GM20000 (cell line): Measurements from ENCODE around the gene BIRC7.

Experiments
- DNase-seq: peaks from one replicate; pipeline ENCODE4 v3.0.0; 2012; ENCODE audit warnings: low spot score
- TF ChIP-seq, protein P1 (sequence below): IDR thresholded peaks from 2 replicates; pipeline ENCODE4 v1.5.1; 2012; ENCODE audit warnings: mild to moderate bottlenecking, control low read depth; ENCODE audit errors: extremely low read depth, missing control alignments

Gene BIRC7

DNA sequence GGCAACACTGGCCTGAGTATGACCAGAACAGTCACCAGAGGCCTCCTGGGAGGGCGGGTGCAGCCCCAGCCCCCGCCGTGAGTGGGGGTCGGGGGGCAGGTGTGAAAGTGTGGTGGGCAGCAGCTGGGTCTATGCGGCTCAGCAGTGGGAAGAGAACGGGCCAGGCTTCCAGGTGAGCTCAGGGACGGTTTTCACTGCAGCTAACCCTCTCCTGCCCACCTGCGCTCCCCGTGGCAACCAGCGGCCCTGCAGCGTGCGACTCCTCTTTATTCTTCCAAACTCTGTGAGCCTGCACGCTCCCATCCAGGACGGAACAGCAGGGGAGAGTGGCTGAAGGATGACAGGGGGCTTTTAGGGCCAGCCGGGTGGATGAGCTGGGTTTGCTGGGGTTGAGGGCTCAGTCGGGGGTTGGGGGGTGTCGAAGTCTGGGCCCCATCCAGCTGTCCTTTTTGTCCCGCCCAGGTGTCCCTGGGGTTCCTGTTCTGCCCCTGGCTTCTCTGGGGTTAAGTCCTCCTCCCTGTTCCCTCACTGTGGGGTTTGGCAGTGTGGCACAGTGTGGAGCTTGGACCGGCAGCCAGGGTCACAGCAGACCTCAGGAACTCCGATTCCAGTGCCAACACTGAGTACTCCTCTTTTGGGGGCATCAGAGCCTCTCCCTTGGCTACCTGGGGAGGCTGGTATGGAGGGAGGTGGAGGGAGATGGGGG, 859 bp upstream of the BIRC7 start:
- TF ChIP-seq, protein P1, sequence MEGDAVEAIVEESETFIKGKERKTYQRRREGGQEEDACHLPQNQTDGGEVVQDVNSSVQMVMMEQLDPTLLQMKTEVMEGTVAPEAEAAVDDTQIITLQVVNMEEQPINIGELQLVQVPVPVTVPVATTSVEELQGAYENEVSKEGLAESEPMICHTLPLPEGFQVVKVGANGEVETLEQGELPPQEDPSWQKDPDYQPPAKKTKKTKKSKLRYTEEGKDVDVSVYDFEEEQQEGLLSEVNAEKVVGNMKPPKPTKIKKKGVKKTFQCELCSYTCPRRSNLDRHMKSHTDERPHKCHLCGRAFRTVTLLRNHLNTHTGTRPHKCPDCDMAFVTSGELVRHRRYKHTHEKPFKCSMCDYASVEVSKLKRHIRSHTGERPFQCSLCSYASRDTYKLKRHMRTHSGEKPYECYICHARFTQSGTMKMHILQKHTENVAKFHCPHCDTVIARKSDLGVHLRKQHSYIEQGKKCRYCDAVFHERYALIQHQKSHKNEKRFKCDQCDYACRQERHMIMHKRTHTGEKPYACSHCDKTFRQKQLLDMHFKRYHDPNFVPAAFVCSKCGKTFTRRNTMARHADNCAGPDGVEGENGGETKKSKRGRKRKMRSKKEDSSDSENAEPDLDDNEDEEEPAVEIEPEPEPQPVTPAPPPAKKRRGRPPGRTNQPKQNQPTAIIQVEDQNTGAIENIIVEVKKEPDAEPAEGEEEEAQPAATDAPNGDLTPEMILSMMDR, result peak; percentile 37
- peak; percentile 62 for DNase-seq

DNA sequence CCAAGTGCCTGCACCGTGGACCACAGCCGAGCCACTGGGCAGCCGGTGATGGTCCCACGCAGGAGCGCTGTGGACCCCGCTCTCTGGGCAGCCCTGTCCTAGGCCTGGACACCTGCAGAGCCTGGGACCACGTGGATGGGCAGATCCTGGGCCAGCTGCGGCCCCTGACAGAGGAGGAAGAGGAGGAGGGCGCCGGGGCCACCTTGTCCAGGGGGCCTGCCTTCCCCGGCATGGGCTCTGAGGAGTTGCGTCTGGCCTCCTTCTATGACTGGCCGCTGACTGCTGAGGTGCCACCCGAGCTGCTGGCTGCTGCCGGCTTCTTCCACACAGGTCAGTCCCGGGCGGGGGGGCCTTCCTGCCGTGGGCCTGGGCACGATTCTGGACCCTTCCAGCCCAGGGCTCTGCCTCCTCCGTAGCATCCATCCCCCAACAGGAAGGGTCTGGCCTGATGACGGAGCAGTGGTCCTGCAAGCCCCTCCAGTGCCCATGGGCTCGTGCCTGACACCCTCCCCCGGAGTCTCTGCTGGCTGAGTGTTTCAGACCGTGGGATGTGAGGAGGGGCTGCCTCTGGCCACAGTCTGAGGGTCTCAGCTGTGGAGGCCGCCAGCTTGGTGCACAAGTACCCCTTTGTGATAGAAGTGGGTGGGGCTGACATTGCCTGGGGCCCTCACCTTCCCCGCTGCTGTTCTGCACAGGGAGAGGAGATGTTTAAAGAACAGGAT, 572 bp downstream of the BIRC7 start:
- DNase-seq, result no peak
- TF ChIP-seq, protein P1, result no peak

DNA sequence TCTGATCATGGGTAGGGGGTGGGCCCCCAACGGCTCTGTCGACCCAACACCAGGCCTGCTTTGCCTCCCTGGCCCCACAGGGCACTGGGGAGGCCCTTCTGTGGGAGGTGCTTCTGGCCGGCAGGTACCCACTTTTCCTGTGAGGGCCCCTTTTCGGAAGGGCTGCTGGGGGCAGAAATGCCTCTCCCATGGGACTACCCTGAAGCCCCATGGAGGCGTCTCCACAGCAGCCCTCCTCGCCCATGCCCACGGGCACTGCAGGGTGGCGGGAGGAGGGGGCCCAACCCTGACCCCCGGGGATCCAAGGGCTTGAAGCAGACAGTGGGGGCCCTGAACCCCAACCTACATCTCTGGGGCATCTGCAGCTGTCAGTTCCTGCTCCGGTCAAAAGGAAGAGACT, 2.3 kb downstream of the BIRC7 start:
- TF ChIP-seq, protein P1, result no peak
- no peak for DNase-seq

DNA sequence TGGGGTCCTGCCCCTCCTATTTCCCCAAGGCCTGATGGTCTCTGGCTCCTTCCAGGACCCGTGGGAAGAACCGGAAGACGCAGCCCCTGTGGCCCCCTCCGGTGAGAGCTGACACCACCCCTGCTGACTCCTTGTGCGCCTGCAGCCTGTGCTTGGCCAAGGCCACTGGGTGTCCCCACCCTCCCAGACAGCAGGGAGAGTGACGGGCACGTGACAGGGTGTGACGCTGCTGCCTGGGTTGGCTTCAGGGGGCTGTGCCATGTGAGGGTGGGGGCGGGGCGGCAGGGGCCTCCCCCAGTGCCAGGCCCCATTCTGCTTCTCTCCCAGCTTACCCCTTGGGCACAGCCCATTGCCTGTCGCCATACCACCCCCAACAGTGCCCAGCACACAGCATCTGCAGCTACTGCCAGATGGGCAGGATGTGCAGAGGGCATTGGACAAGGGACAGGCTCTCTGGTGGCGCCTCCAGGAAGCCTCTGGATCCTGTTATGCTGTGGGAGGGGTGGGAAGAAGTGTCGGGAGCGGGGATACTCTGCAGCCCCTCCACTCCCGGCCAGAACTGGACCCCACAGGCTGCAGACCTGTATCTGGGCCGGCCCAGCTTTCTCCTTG, 2.9 kb downstream of the BIRC7 start:
- DNase-seq, result no peak
- TF ChIP-seq, protein P1, result no peak

DNA sequence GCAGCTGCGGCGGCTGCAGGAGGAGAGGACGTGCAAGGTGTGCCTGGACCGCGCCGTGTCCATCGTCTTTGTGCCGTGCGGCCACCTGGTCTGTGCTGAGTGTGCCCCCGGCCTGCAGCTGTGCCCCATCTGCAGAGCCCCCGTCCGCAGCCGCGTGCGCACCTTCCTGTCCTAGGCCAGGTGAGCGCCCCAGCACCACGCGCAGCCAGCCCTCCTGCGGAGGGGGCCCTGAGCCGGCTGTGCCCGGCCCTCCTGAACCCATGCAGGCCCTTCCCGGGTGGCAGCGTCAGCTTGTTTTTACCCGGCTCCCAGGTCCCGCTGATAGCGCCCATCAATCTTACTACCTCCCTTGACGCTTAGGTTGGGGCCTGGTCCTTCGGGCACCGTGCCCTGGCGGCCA, 3.7 kb downstream of the BIRC7 start:
- no peak for DNase-seq
- TF ChIP-seq, protein P1, result no peak

DNA sequence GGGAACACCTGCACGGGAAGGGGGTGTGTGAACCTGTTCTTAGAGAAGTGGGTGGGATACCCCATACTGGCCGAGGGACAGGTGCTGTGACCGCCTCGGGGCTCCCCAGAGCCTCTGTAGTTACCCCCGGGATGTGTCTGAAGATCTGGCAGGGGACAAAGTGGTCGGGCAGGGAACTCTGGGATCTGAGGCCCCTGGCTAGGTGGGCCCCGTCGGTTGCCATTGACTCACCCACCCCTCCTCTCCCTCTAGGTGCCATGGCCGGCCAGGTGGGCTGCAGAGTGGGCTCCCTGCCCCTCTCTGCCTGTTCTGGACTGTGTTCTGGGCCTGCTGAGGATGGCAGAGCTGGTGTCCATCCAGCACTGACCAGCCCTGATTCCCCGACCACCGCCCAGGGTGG, 4.3 kb downstream of the BIRC7 start:
- TF ChIP-seq, protein P1, result no peak
- no peak for DNase-seq

DNA sequence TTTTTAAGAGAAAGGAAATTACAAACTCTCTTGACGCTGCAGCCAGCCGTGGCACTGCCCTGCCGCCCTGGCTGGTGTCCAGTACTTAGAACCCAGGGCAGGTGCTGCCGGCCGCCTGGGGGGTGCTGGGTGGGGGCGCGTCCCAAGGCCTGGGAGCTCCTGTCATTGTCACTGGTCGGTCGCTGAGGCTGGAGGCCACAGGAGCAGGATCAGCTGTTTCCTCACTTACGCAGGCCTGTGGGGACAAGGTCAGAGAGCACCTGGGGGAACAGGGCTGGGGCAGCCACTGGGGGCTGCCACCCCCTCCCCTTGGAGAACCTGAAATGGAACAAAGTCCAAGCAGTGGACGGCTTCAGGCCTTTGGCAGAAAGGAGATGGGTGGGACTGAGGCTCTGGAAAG, 5.6 kb downstream of the BIRC7 start:
- DNase-seq, result no peak
- TF ChIP-seq, protein P1, result no peak
